HepG2 (cell line): ENCODE measurements around the gene HCN4. TPM values are rescaled to one million over a fixed set of nuclear protein-coding genes. Genes with fewer than 3 reads are reported as not detected.

Experiments
- DMAP1 ChIP-seq: IDR thresholded peaks from 2 replicates; pipeline ENCODE4 v1.6.1; 2016
- GATA4 ChIP-seq: sonication (generic); IDR thresholded peaks from 2 replicates; pipeline ENCODE4 v1.6.1; 2016; ENCODE audit warnings: antibody characterized with exemption, low read depth, borderline replicate concordance
- HNRNPUL1 ChIP-seq: fragments of 200-400 bp; formaldehyde crosslinking; IDR thresholded peaks from 2 replicates; pipeline ENCODE4 v1.6.1; 2017; ENCODE audit warnings: low read depth, mild to moderate bottlenecking, low read length, moderate library complexity
- MIER2 ChIP-seq: IDR thresholded peaks from 2 replicates; pipeline ENCODE4 v1.6.1; 2016; ENCODE audit warnings: missing biosample characterization, missing genetic modification reagents
- NCOA1 ChIP-seq: sonication (generic); formaldehyde crosslinking; IDR thresholded peaks from 2 replicates; pipeline ENCODE4 v1.9.0; 2021; ENCODE audit warnings: missing genetic modification reagents
- NFE2 ChIP-seq: sonication (generic); formaldehyde crosslinking; IDR thresholded peaks from 2 replicates; pipeline ENCODE4 v1.4.0; 2020; ENCODE audit warnings: missing genetic modification reagents
- NFYC ChIP-seq: IDR thresholded peaks from 2 replicates; pipeline ENCODE4 v1.6.1; 2016; ENCODE audit warnings: missing genetic modification reagents, missing compliant biosample characterization
- NPAS2 ChIP-seq: sonication (generic); formaldehyde crosslinking; IDR thresholded peaks from 2 replicates; pipeline ENCODE4 v1.8.0; 2022; ENCODE audit warnings: mild to moderate bottlenecking, missing genetic modification reagents, borderline replicate concordance
- NR2C2 ChIP-seq: sonication (generic); formaldehyde crosslinking; IDR thresholded peaks from 2 replicates; pipeline ENCODE4 v1.4.0; 2020; ENCODE audit warnings: missing genetic modification reagents, mild to moderate bottlenecking, moderate library complexity, borderline replicate concordance
- PAX8 ChIP-seq: sonication (generic); formaldehyde crosslinking; IDR thresholded peaks from 2 replicates; pipeline ENCODE4 v1.8.0; 2022; ENCODE audit warnings: mild to moderate bottlenecking, missing genetic modification reagents, borderline replicate concordance
- PHF5A ChIP-seq: IDR thresholded peaks from one replicate; pipeline ENCODE4 v1.6.1; 2018; ENCODE audit warnings: low read depth, missing genetic modification reagents; ENCODE audit not compliant: unreplicated experiment
- SIX1 ChIP-seq: sonication (generic); formaldehyde crosslinking; IDR thresholded peaks from 2 replicates; pipeline ENCODE4 v1.4.0; 2020; ENCODE audit warnings: missing genetic modification reagents, borderline replicate concordance
- SNAI1 ChIP-seq: sonication (generic); formaldehyde crosslinking; IDR thresholded peaks from 2 replicates; pipeline ENCODE4 v1.5.0; 2020; ENCODE audit warnings: mild to moderate bottlenecking, missing genetic modification reagents, borderline replicate concordance
- SOX5 ChIP-seq: IDR thresholded peaks from 2 replicates; pipeline ENCODE4 v1.6.1; 2016; ENCODE audit warnings: borderline replicate concordance
- SRSF1 ChIP-seq: fragments of 200-400 bp; formaldehyde crosslinking; optimal IDR thresholded peaks from 2 replicates; pipeline ENCODE3; 2017; ENCODE audit warnings: mild to moderate bottlenecking, low read depth, low read length, moderate library complexity
- STAT5B ChIP-seq: sonication (generic); formaldehyde crosslinking; IDR thresholded peaks from 2 replicates; pipeline ENCODE4 v1.4.0; 2020; ENCODE audit warnings: missing genetic modification reagents
- TCF12 ChIP-seq, 2 experiments: fragments of 450-650 bp in 1 of 2; sonication (generic) in 1 of 2; formaldehyde crosslinking in 1 of 2; IDR thresholded peaks; 2 replicates each; pipeline versions ENCODE4 v1.6.1 to v1.8.0; 2017 to 2022; ENCODE audit warnings: antibody characterized with exemption in 1 of 2, mild to moderate bottlenecking in 1 of 2, missing genetic modification reagents in 1 of 2, moderate library complexity in 1 of 2
- ZFP36L1 ChIP-seq: sonication (generic); formaldehyde crosslinking; IDR thresholded peaks from 2 replicates; pipeline ENCODE4 v1.8.0; 2022; ENCODE audit warnings: mild to moderate bottlenecking, missing genetic modification reagents, moderate library complexity
- ZNF10 ChIP-seq: sonication (generic); formaldehyde crosslinking; IDR thresholded peaks from 2 replicates; pipeline ENCODE4 v1.4.0; 2020; ENCODE audit warnings: mild to moderate bottlenecking, low read depth, missing genetic modification reagents, borderline replicate concordance
- ZNF235 ChIP-seq: sonication (generic); formaldehyde crosslinking; IDR thresholded peaks from 2 replicates; pipeline ENCODE4 v1.8.1; 2023; ENCODE audit warnings: mild to moderate bottlenecking, missing genetic modification reagents, borderline replicate concordance
- ZNF562 ChIP-seq: sonication (generic); formaldehyde crosslinking; IDR thresholded peaks from 2 replicates; pipeline ENCODE4 v1.8.0; 2022; ENCODE audit warnings: missing genetic modification reagents, borderline replicate concordance
- ZNF652 ChIP-seq: IDR thresholded peaks from 2 replicates; pipeline ENCODE4 v1.6.1; 2016; ENCODE audit warnings: low read depth, borderline replicate concordance
- ZNF7 ChIP-seq: IDR thresholded peaks from 2 replicates; pipeline ENCODE4 v1.6.1; 2016; ENCODE audit warnings: missing biosample characterization, missing genetic modification reagents
- ZNF761 ChIP-seq: sonication (generic); formaldehyde crosslinking; conservative IDR thresholded peaks from 2 replicates; pipeline ENCODE4 v1.4.0; 2020; ENCODE audit warnings: mild to moderate bottlenecking, missing genetic modification reagents
- polyA plus RNA-seq, 8 experiments: library from polyadenylated mRNA; depleted of rRNA in 3 of 8; stranded (reverse) in 7 of 8; unstranded in 1 of 8; fragments of >200 nt; fragmentation: Illumina TruSeq in 4 of 8; extraction: Trizol in 4 of 8; gene quantifications; 2 replicates each; pipeline versions ENCODE4 v1.2.1 to v1.2.3, GENCODE V29; 2011 to 2016; ENCODE audit warnings: low read depth in 4 of 8, missing spikeins in 1 of 8, mixed read lengths in 1 of 8; ENCODE audit not compliant: insufficient read depth in 1 of 8
- total RNA-seq, 5 experiments: library from RNA; depleted of rRNA; stranded (reverse); fragments of >200 nt; fragmentation: Illumina TruSeq; extraction: Trizol; gene quantifications; 2 replicates each; pipeline ENCODE4 v1.2.3, GENCODE V29; 2016; ENCODE audit warnings: low read depth in 1 of 5
- TF ChIP-seq, protein P1 (sequence below): sonication (generic); formaldehyde crosslinking; IDR thresholded peaks from 2 replicates; pipeline ENCODE4 v1.4.0; 2020; ENCODE audit warnings: missing genetic modification reagents, mild to moderate bottlenecking, borderline replicate concordance
- TF ChIP-seq, protein P2 (sequence below): sonication (generic); formaldehyde crosslinking; IDR thresholded peaks from 2 replicates; pipeline ENCODE4 v1.8.0; 2022; ENCODE audit warnings: mild to moderate bottlenecking, missing genetic modification reagents, moderate library complexity

Gene HCN4
- total and polyA plus RNA-seq, 2 of the 13 experiments (the other 11 are each of a cell fraction or from before 2014, with no cell fraction given) = not detected

DNA sequence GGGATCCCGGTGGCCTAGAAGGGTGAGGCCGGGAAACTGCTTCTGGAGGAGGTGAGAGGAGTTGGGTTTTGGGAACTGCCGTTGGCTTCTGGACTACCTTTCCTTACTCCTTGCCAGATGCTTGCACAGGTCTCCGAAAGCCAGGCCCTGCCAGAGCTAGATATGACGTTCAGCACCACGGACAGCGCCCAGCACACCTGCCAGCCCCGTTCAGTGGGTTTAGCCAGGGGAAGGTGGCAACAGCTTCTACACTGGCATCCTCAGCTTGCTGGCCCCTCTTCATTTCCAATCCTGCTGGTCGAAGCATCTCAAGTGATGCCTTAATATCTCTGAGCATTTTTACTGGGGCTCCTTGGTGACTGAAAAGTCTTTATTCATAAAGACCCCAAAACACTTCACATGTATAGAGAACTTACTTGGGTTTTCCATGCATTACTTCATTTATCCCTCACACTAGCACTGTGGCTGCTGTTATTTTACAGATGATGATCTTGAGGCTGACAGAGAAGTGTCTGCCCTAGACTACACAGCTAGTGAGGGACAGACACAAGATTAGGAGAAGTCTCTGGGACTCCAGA is 21.9 kb downstream of the HCN4 start (continued):
- TF ChIP-seq PHF5A = no peak
- TF ChIP-seq NPAS2 = no peak
- no peak for TF ChIP-seq NFE2 (CRISPR knock-in tag)
- no peak for TF ChIP-seq DMAP1 (CRISPR knock-in tag)
- TF ChIP-seq GATA4 = no peak
- no peak for TF ChIP-seq NCOA1 (CRISPR knock-in tag)
- TF ChIP-seq PAX8 (CRISPR knock-in tag) = no peak
- TF ChIP-seq SIX1 (CRISPR knock-in tag) = no peak
- TF ChIP-seq ZNF7 (CRISPR knock-in tag) = no peak
- TF ChIP-seq ZFP36L1 (CRISPR knock-in tag) = no peak
- no peak for TF ChIP-seq HNRNPUL1
- TF ChIP-seq ZNF235 (CRISPR knock-in tag) = 0 out of 2 replicates have a peak, but pooled peaks have one; percentile 48
- 0 out of 2 replicates have a peak, but pooled peaks have one; percentile 35 for TF ChIP-seq SOX5
- no peak for TF ChIP-seq ZNF562 (CRISPR knock-in tag)
- no peak for TF ChIP-seq ZNF652 (CRISPR knock-in tag)
- no peak for TF ChIP-seq NR2C2
- peak; percentile 98 for TF ChIP-seq MIER2 (CRISPR knock-in tag)
- TF ChIP-seq SNAI1 = 0 out of 2 replicates have a peak, but pooled peaks have one; percentile 76
- no peak for TF ChIP-seq SRSF1
- TF ChIP-seq TCF12 (IDR thresholded peaks at IDR 0.05) = no peak
- no peak for TF ChIP-seq TCF12 (CRISPR knock-in tag; IDR thresholded peaks at IDR 0.05)
- TF ChIP-seq, protein P1, sequence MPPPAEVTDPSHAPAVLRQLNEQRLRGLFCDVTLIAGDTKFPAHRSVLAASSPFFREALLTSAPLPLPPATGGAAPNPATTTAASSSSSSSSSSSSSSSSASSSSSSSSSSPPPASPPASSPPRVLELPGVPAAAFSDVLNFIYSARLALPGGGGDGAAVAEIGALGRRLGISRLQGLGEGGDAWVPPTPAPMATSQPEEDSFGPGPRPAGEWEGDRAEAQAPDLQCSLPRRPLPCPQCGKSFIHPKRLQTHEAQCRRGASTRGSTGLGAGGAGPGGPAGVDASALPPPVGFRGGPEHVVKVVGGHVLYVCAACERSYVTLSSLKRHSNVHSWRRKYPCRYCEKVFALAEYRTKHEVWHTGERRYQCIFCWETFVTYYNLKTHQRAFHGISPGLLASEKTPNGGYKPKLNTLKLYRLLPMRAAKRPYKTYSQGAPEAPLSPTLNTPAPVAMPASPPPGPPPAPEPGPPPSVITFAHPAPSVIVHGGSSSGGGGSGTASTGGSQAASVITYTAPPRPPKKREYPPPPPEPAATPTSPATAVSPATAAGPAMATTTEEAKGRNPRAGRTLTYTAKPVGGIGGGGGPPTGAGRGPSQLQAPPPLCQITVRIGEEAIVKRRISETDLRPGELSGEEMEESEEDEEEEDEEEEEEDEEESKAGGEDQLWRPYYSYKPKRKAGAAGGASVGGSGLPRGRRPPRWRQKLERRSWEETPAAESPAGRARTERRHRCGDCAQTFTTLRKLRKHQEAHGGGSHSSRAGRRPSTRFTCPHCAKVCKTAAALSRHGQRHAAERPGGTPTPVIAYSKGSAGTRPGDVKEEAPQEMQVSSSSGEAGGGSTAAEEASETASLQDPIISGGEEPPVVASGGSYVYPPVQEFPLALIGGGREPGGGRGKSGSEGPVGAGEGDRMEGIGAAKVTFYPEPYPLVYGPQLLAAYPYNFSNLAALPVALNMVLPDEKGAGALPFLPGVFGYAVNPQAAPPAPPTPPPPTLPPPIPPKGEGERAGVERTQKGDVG = no peak
- no peak for TF ChIP-seq ZNF10 (CRISPR knock-in tag)
- TF ChIP-seq, protein P2, sequence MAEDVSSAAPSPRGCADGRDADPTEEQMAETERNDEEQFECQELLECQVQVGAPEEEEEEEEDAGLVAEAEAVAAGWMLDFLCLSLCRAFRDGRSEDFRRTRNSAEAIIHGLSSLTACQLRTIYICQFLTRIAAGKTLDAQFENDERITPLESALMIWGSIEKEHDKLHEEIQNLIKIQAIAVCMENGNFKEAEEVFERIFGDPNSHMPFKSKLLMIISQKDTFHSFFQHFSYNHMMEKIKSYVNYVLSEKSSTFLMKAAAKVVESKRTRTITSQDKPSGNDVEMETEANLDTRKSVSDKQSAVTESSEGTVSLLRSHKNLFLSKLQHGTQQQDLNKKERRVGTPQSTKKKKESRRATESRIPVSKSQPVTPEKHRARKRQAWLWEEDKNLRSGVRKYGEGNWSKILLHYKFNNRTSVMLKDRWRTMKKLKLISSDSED (CRISPR knock-in tag) = no peak
- TF ChIP-seq NFYC (CRISPR knock-in tag) = no peak
- TF ChIP-seq STAT5B (CRISPR knock-in tag) = no peak
- TF ChIP-seq ZNF761 = no peak
